H1 (cell line): ENCODE measurements around the gene MED10. TPM values are rescaled to one million over a fixed set of nuclear protein-coding genes. Genes with fewer than 3 reads are reported as not detected.

ENCODE experiments used
- CTCF ChIA-PET: fragments of 300-600 bp; sonication (Branson Sonifier 250); formaldehyde crosslinking; loops from one replicate; lab custom pipeline; 2021; ENCODE audit not compliant: partially characterized antibody; lab: Charles Lee
- POLR2A ChIA-PET: fragments of 300-600 bp; sonication (Branson Sonifier 250); formaldehyde crosslinking; loops from one replicate; lab custom pipeline; 2021; ENCODE audit warnings: inconsistent platforms; ENCODE audit not compliant: partially characterized antibody; lab: Charles Lee
- DNase-seq, 2 experiments: peaks; one replicate each; pipeline versions ENCODE4 v3.0.0 to v3.0.0-alpha.2; 2010 to 2022; ENCODE audit warnings: low spot score in 2 of 2, low read depth in 1 of 2, mixed read lengths in 1 of 2
- FAIRE-seq: peaks from 2 replicates; lab custom pipeline; 2011; peaks lifted over from hg19 to GRCh38; lab: Jason Lieb, UNC
- H2AFZ ChIP-seq: 2 replicates; pipeline ENCODE4 v1.8.1; 2012; ENCODE audit warnings: low read length, inconsistent platforms
- H2AK5ac ChIP-seq: 2 replicates; pipeline ENCODE4 v1.6.1; 2013; ENCODE audit warnings: low read depth, low read length
- H2BK120ac ChIP-seq: replicated peaks from 2 replicates; pipeline ENCODE3; 2013; ENCODE audit warnings: low read depth, low read length, inconsistent platforms
- H2BK12ac ChIP-seq: 2 replicates; pipeline ENCODE4 v1.6.1; 2013; ENCODE audit warnings: low read depth, low read length
- H2BK15ac ChIP-seq: 2 replicates; pipeline ENCODE4 v1.6.1; 2013; ENCODE audit warnings: low read length
- H2BK20ac ChIP-seq: 2 replicates; pipeline ENCODE4 v1.6.1; 2013; ENCODE audit warnings: low read length
- H2BK5ac ChIP-seq: 2 replicates; pipeline ENCODE4 v1.6.1; 2013; ENCODE audit warnings: low read depth, low read length
- H3K14ac ChIP-seq: 2 replicates; pipeline ENCODE4 v1.6.1; 2013; ENCODE audit warnings: inconsistent platforms; ENCODE audit not compliant: insufficient read length
- H3K18ac ChIP-seq: 2 replicates; pipeline ENCODE4 v1.6.1; 2013; ENCODE audit warnings: low read length; ENCODE audit errors: extremely low read depth
- H3K23ac ChIP-seq: 2 replicates; pipeline ENCODE4 v1.6.1; 2013; ENCODE audit warnings: inconsistent platforms; ENCODE audit not compliant: insufficient read length
- H3K23me2 ChIP-seq: 2 replicates; pipeline ENCODE4 v1.6.1; 2013; ENCODE audit warnings: low read depth, low read length
- H3K27ac ChIP-seq: 2 replicates; pipeline ENCODE4 v1.6.1; 2011; ENCODE audit warnings: low read depth, low read length, inconsistent platforms
- H3K27me3 ChIP-seq, 4 experiments: replicated peaks in 1 of 4; 1 replicate in 1 of 4; 2 replicates in 3 of 4; pipeline versions ENCODE4 v1.6.1 to v1.8.1; 2011 to 2013; ENCODE audit warnings: low read length in 3 of 4, mild to moderate bottlenecking in 3 of 4, inconsistent platforms in 2 of 4, mixed read lengths in 2 of 4, moderate library complexity in 1 of 4; ENCODE audit not compliant: control insufficient read depth in 3 of 4, insufficient read depth in 3 of 4; ENCODE audit errors: extremely low read depth in 1 of 4
- H3K36me3 ChIP-seq, 4 experiments: 2 replicates each; pipeline versions ENCODE4 v1.6.1 to v1.8.1; 2011 to 2013; ENCODE audit warnings: mild to moderate bottlenecking in 4 of 4, low read length in 3 of 4, moderate library complexity in 2 of 4, control low read depth in 1 of 4, inconsistent platforms in 1 of 4; ENCODE audit not compliant: insufficient read depth in 4 of 4, control insufficient read depth in 2 of 4
- H3K4ac ChIP-seq: replicated peaks from 2 replicates; pipeline ENCODE3; 2013; ENCODE audit warnings: low read length, low read depth, mixed read lengths, inconsistent platforms; ENCODE audit not compliant: insufficient read length
- H3K4me1 ChIP-seq, 4 experiments: replicated peaks in 1 of 4; 1 replicate in 1 of 4; 2 replicates in 3 of 4; pipeline versions ENCODE4 v1.6.1 to v1.8.1; 2011 to 2013; ENCODE audit warnings: low read length in 3 of 4, inconsistent platforms in 2 of 4, mixed read lengths in 1 of 4; ENCODE audit not compliant: insufficient read depth in 4 of 4, control insufficient read depth in 3 of 4
- H3K4me2 ChIP-seq, 2 experiments: 2 replicates each; pipeline versions ENCODE4 v1.6.1 to v1.8.1; 2011 to 2013; ENCODE audit warnings: low read depth in 2 of 2, low read length in 2 of 2, control low read depth in 1 of 2, inconsistent platforms in 1 of 2, mild to moderate bottlenecking in 1 of 2; ENCODE audit not compliant: insufficient read depth in 1 of 2
- H3K4me3 ChIP-seq, 4 experiments: fragments of 200-600, 300-600 bp in 1 of 4; sonication (generic), shearing (Covaris generic), sonication (Bioruptor Twin) in 1 of 4; 2 replicates each; pipeline versions ENCODE4 v1.5.1 to v1.8.1; 2011 to 2016; ENCODE audit warnings: low read length in 4 of 4, low read depth in 3 of 4, control low read depth in 2 of 4, inconsistent platforms in 2 of 4, mild to moderate bottlenecking in 2 of 4, mixed read lengths in 1 of 4, moderate library complexity in 1 of 4; ENCODE audit not compliant: insufficient read depth in 2 of 4; ENCODE audit errors: extremely low read depth in 1 of 4
- H3K56ac ChIP-seq: replicated peaks from 2 replicates; pipeline ENCODE3; 2013; ENCODE audit warnings: low read depth, mild to moderate bottlenecking, mixed read lengths, low read length, inconsistent platforms; ENCODE audit not compliant: insufficient read length
- H3K79me1 ChIP-seq: 2 replicates; pipeline ENCODE4 v1.6.1; 2013; ENCODE audit warnings: low read depth, low read length, control low read depth
- H3K79me2 ChIP-seq, 2 experiments: 2 replicates each; pipeline versions ENCODE4 v1.6.1 to v1.8.1; 2012 to 2013; ENCODE audit warnings: low read length in 2 of 2, mild to moderate bottlenecking in 2 of 2, inconsistent platforms in 1 of 2; ENCODE audit not compliant: insufficient read depth in 2 of 2, control insufficient read depth in 1 of 2
- H3K9ac ChIP-seq, 4 experiments: replicated peaks in 1 of 4; 1 replicate in 1 of 4; 2 replicates in 3 of 4; pipeline versions ENCODE4 v1.6.1 to v1.8.1; 2011 to 2013; ENCODE audit warnings: low read depth in 3 of 4, low read length in 3 of 4, control low read depth in 2 of 4, mild to moderate bottlenecking in 2 of 4, moderate library complexity in 2 of 4, inconsistent platforms in 1 of 4; ENCODE audit errors: extremely low read depth in 1 of 4
- H3K9me3 ChIP-seq, 2 experiments: 2 replicates each; pipeline versions ENCODE4 v1.6.1 to v1.8.1; 2012 to 2013; ENCODE audit warnings: mild to moderate bottlenecking in 2 of 2, moderate library complexity in 2 of 2, control low read depth in 1 of 2, inconsistent platforms in 1 of 2, low read depth in 1 of 2, low read length in 1 of 2, mixed read lengths in 1 of 2; ENCODE audit not compliant: insufficient read depth in 2 of 2
- H4K20me1 ChIP-seq, 2 experiments: replicated peaks in 1 of 2; 2 replicates each; pipeline versions ENCODE3 to v1.8.1; 2011 to 2013; ENCODE audit warnings: inconsistent platforms in 2 of 2, low read length in 2 of 2, mild to moderate bottlenecking in 1 of 2; ENCODE audit not compliant: insufficient read depth in 2 of 2, control insufficient read depth in 1 of 2
- H4K5ac ChIP-seq: 2 replicates; pipeline ENCODE4 v1.6.1; 2013; ENCODE audit warnings: low read length, low read depth, mixed read lengths, inconsistent platforms; ENCODE audit not compliant: insufficient read length
- H4K8ac ChIP-seq: 2 replicates; pipeline ENCODE4 v1.8.0; 2013; ENCODE audit warnings: mild to moderate bottlenecking, moderate library complexity, low read length, inconsistent platforms; ENCODE audit not compliant: insufficient read depth; ENCODE audit errors: extremely low read depth
- H4K91ac ChIP-seq: replicated peaks from 2 replicates; pipeline ENCODE3; 2013; ENCODE audit warnings: low read length, mixed read lengths, inconsistent platforms; ENCODE audit not compliant: insufficient read length
- ASH2L ChIP-seq: fragments of 200-600, 300-600 bp; sonication (generic); IDR thresholded peaks from one replicate; pipeline ENCODE4 v1.7.1; 2017; ENCODE audit warnings: low read length
- CREB1 ChIP-seq: IDR thresholded peaks from 2 replicates; pipeline ENCODE4 v1.6.1; 2012; ENCODE audit warnings: inconsistent platforms
- CTBP2 ChIP-seq: IDR thresholded peaks from 2 replicates; pipeline ENCODE4 v1.7.0; 2011; ENCODE audit warnings: borderline replicate concordance, mild to moderate bottlenecking, moderate library complexity, mixed read lengths, low read length; ENCODE audit not compliant: insufficient read depth, insufficient read length
- CTCF ChIP-seq, 3 experiments: IDR thresholded peaks; 1 replicate in 2 of 3; 2 replicates in 1 of 3; pipeline versions ENCODE4 v1.5.1 to v1.6.1; 2011; ENCODE audit warnings: low read length in 3 of 3, mild to moderate bottlenecking in 3 of 3, inconsistent platforms in 2 of 3, low read depth in 1 of 3, moderate library complexity in 1 of 3; ENCODE audit not compliant: insufficient read depth in 1 of 3; ENCODE audit errors: control extremely low read depth in 1 of 3
- EGR1 ChIP-seq: IDR thresholded peaks from 2 replicates; pipeline ENCODE4 v1.6.1; 2011; ENCODE audit warnings: low read depth, low read length, borderline replicate concordance
- EZH2 ChIP-seq: fragments of 200-600 bp; sonication (generic); IDR thresholded peaks from 2 replicates; pipeline ENCODE4 v1.7.1; 2012; ENCODE audit warnings: low read depth, mild to moderate bottlenecking, moderate library complexity, low read length, inconsistent platforms; ENCODE audit not compliant: severe bottlenecking
- FOSL1 ChIP-seq: IDR thresholded peaks from 2 replicates; pipeline ENCODE4 v1.6.1; 2011; ENCODE audit warnings: mild to moderate bottlenecking, low read depth, low read length, moderate library complexity; ENCODE audit not compliant: insufficient read depth
- NANOG ChIP-seq: IDR thresholded peaks from 2 replicates; pipeline ENCODE4 v1.6.1; 2011; ENCODE audit warnings: low read length, low read depth, mild to moderate bottlenecking, inconsistent platforms; ENCODE audit not compliant: insufficient read depth, poor library complexity, severe bottlenecking
- RXRA ChIP-seq: IDR thresholded peaks from 2 replicates; pipeline ENCODE4 v1.6.1; 2011; ENCODE audit warnings: low read depth, mild to moderate bottlenecking, low read length, moderate library complexity; ENCODE audit not compliant: insufficient read depth
- SIX5 ChIP-seq: IDR thresholded peaks from 2 replicates; pipeline ENCODE4 v1.6.1; 2011; ENCODE audit warnings: mild to moderate bottlenecking, low read depth, low read length
- TEAD4 ChIP-seq: IDR thresholded peaks from 2 replicates; pipeline ENCODE4 v1.6.1; 2012; ENCODE audit warnings: low read depth, low read length, inconsistent platforms, mixed read lengths
- YY1 ChIP-seq: IDR thresholded peaks from 2 replicates; pipeline ENCODE4 v1.6.1; 2011; ENCODE audit warnings: low read depth, mild to moderate bottlenecking, low read length
- WGBS, 2 experiments: shearing (Covaris generic) in 1 of 2; methylation state at CpG; one replicate each; pipeline versions ENCODE4 v1.1.6 to v1.1.7; 2013 to 2015; ENCODE audit warnings: low lambda C conversion rate in 2 of 2, mixed read lengths in 2 of 2, inconsistent platforms in 1 of 2, low coverage in 1 of 2, missing lambda C conversion rate in 1 of 2; ENCODE audit not compliant: insufficient replicate concordance in 2 of 2, insufficient coverage in 1 of 2, insufficient read length in 1 of 2; ENCODE audit errors: extremely low coverage in 1 of 2, missing lambda C conversion rate in 1 of 2; 5-methylcytosine and 5-hydroxymethylcytosine counted together
- polyA plus RNA-seq, 7 experiments: library from polyadenylated mRNA; depleted of rRNA in 3 of 7; stranded (reverse) in 5 of 7; unstranded in 2 of 7; fragments of >200 nt in 5 of 7; fragments of 200-250 nt in 2 of 7; gene quantifications; 1 replicate in 5 of 7; 2 replicates in 1 of 7; 4 replicates in 1 of 7; pipeline versions ENCODE4 v1.2.1 to v1.2.3, GENCODE V29; 2011 to 2013; ENCODE audit warnings: missing spikeins in 2 of 7, mixed read lengths in 2 of 7
- total RNA-seq: library from RNA; stranded (reverse); fragmentation: NEBNext Ultra II Directional; extraction: Animal tissue kit (Norgen Biotek cat#: 25700); gene quantifications from 2 replicates; pipeline ENCODE4 v1.2.1, GENCODE V29; 2021

Gene MED10
- total and polyA plus RNA-seq, 2 of the 8 experiments (the other 6 are each of a cell fraction or from before 2014, with no cell fraction given), result 20.1 to 23.2 TPM

- Histone ChIP-seq H4K8ac (no peak overlapping the region), H2BK20ac (no peak overlapping the region), H2BK12ac (no peak overlapping the region), H3K79me2 (no peaks in the 10 kb centered on the region), H2AFZ (no peak overlapping the region), H3K79me1 (no peaks in the 10 kb centered on the region), H2BK15ac (no peak overlapping the region), H3K36me3 (no peaks in the 10 kb centered on the region), H3K4me1 (no peaks in the 10 kb centered on the region), H3K27ac (no peak overlapping the region), H3K9ac (no peak overlapping the region), H4K5ac (no peak overlapping the region), H2BK5ac (no peak overlapping the region), H2BK120ac (no peak overlapping the region), H3K14ac (no peak overlapping the region), H3K4me2 (no peak overlapping the region), H3K9me3 (peaks cover 0 to 14% of the 10 kb centered on the region in 2 experiments; a peak in 2 of 4 replicates), H3K4me3 (no peak overlapping the region), H3K23me2 (no peaks in the 10 kb centered on the region), H4K20me1 (no peaks in the 10 kb centered on the region), H3K23ac (no peak overlapping the region), H2AK5ac (no peak overlapping the region), H3K18ac (no peak overlapping the region), H3K27me3 (no peaks in the 10 kb centered on the region; a peak in 1 of 7 replicates), H4K91ac (no peak overlapping the region), H3K56ac (no peak overlapping the region), H3K4ac (no peak overlapping the region)
- POLR2A ChIA-PET, result no interaction called here
- no peak for DNase-seq
- no peak for FAIRE-seq
- CTCF ChIA-PET, result interaction anchor here (1.0 kb wide), 1 partner anchor 15 kb away, joined by 3 read pairs; no protein-coding TSS in a partner anchor
- WGBS, 2 experiments, result 96% methylated on average over 8 of the region's 8 CpGs; no CpG with 5 or more reads in 1 of the 2 experiments
- TF ChIP-seq CTCF (IDR thresholded peaks at IDR 0.05; ENCODE audit: control extremely low read depth in 1 of 3, insufficient read depth in 1 of 3, low read depth in 1 of 3, low read length in 3 of 3) (no peak), EGR1 (no peak), EZH2 (no peak), YY1 (no peak), FOSL1 (no peak), RXRA (no peak), SIX5 (no peak), CTBP2 (no peak), CREB1 (no peak), TEAD4 (no peak), NANOG (no peak), ASH2L (no peak)
These were observed 41.0 kb upstream of the MED10 start for GRCh38 chr5:6419340-6419852.
